ENCODE measurements around the gene CHST12. TPM values are rescaled to one million over a fixed set of nuclear protein-coding genes. Genes with fewer than 3 reads are reported as not detected.
"Not testable (repeated sequence)": the region's sequence is repeated elsewhere in the genome, so short reads cannot be mapped to it uniquely, and the experiment has no call there.

The CHST12 gene
- total RNA-seq, 1 donor from 2014 or later = 15.0 TPM

GRCh38 chr7:2416650-2417049, 13.2 kb downstream of the CHST12 start:
- no peaks in the 10 kb centered on the region for H3K27me3 Mint-ChIP-seq (ENCODE audit: low read depth)
- H3K27ac Mint-ChIP-seq (ENCODE audit: unreplicated experiment) = no peak overlapping the region
- TF ChIP-seq CTCF (conservative IDR thresholded peaks at IDR 0.05) = no peak
- DNase-seq (ENCODE audit: low read depth, low spot score) = no peak
- no peaks in the 10 kb centered on the region for H3K9me3 Mint-ChIP-seq
- H3K36me3 Mint-ChIP-seq (ENCODE audit: low read depth) = no peaks in the 10 kb centered on the region
- no peaks in the 10 kb centered on the region for H3K4me1 Mint-ChIP-seq
- H3K4me3 Mint-ChIP-seq = no peak overlapping the region

- not testable (repeated sequence) for DNase-seq (ENCODE audit: low read depth, low spot score); H3K9me3 Mint-ChIP-seq; H3K4me3 Mint-ChIP-seq; H3K27me3 Mint-ChIP-seq (ENCODE audit: low read depth); H3K4me1 Mint-ChIP-seq; H3K36me3 Mint-ChIP-seq (ENCODE audit: low read depth); H3K27ac Mint-ChIP-seq (ENCODE audit: unreplicated experiment)
Measured at GRCh38 chr7:2417178-2417577, 13.8 kb downstream of the CHST12 start.

GRCh38 chr7:2417981-2418481, 14.6 kb downstream of the CHST12 start:
- TF ChIP-seq CTCF (conservative IDR thresholded peaks at IDR 0.05) = no peak
- no peak overlapping the region for H3K4me3 Mint-ChIP-seq
- H3K36me3 Mint-ChIP-seq (ENCODE audit: low read depth) = no peaks in the 10 kb centered on the region

GRCh38 chr7:2420216-2420933, 17.0 kb downstream of the CHST12 start:
- no peaks in the 10 kb centered on the region for H3K9me3 Mint-ChIP-seq
- DNase-seq (ENCODE audit: low read depth, low spot score) = no peak
- no peak overlapping the region for H3K4me3 Mint-ChIP-seq
- peaks cover 8% of the 10 kb centered on the region for H3K4me1 Mint-ChIP-seq
- no peaks in the 10 kb centered on the region for H3K27me3 Mint-ChIP-seq (ENCODE audit: low read depth)
- H3K27ac Mint-ChIP-seq (ENCODE audit: unreplicated experiment) = no peak overlapping the region
- TF ChIP-seq CTCF (conservative IDR thresholded peaks at IDR 0.05) = no peak
- no peaks in the 10 kb centered on the region for H3K36me3 Mint-ChIP-seq (ENCODE audit: low read depth)

More at GRCh38 chr7:2417981-2418481, 14.6 kb downstream of the CHST12 start:
- no peaks in the 10 kb centered on the region for H3K9me3 Mint-ChIP-seq
- no peak overlapping the region for H3K27ac Mint-ChIP-seq (ENCODE audit: unreplicated experiment)
- DNase-seq (ENCODE audit: low read depth, low spot score) = no peak
- no peaks in the 10 kb centered on the region for H3K4me1 Mint-ChIP-seq
- H3K27me3 Mint-ChIP-seq (ENCODE audit: low read depth) = no peaks in the 10 kb centered on the region

- DNase-seq (ENCODE audit: low read depth, low spot score) = no peak
- Mint-ChIP-seq H3K27ac (ENCODE audit: unreplicated experiment) (no peak overlapping the region), H3K9me3 (no peaks in the 10 kb centered on the region)
Measured at GRCh38 chr7:2421943-2422310, 18.5 kb downstream of the CHST12 start.

More at GRCh38 chr7:2421943-2422310, 18.5 kb downstream of the CHST12 start:
- no peak for TF ChIP-seq CTCF (conservative IDR thresholded peaks at IDR 0.05)
- no peaks in the 10 kb centered on the region for H3K27me3 Mint-ChIP-seq (ENCODE audit: low read depth)
- H3K4me1 Mint-ChIP-seq = peaks cover 14% of the 10 kb centered on the region
- peaks cover 2% of the 10 kb centered on the region for H3K36me3 Mint-ChIP-seq (ENCODE audit: low read depth)
- H3K4me3 Mint-ChIP-seq = no peak overlapping the region
